HEK293 (cell line): Measurements from ENCODE around the gene MKKS.

Experiments
- GLI4 ChIP-seq: fragments of 450-650 bp; formaldehyde crosslinking; IDR thresholded peaks from 2 replicates; pipeline ENCODE4 v1.5.1; 2016; ENCODE audit warnings: missing biosample characterization, missing genetic modification characterization
- GLIS1 ChIP-seq: fragments of 450-650 bp; formaldehyde crosslinking; IDR thresholded peaks from 2 replicates; pipeline ENCODE4 v1.5.1; 2016; ENCODE audit warnings: missing biosample characterization, missing genetic modification characterization
- SP2 ChIP-seq: fragments of 450-650 bp; formaldehyde crosslinking; IDR thresholded peaks from 2 replicates; pipeline ENCODE4 v1.5.1; 2016; ENCODE audit warnings: missing biosample characterization, missing genetic modification characterization
- ZBTB21 ChIP-seq: fragments of 450-650 bp; formaldehyde crosslinking; IDR thresholded peaks from 2 replicates; pipeline ENCODE4 v1.5.1; 2017; ENCODE audit warnings: missing biosample characterization, missing genetic modification characterization
- ZIC2 ChIP-seq: fragments of 450-650 bp; formaldehyde crosslinking; IDR thresholded peaks from 2 replicates; pipeline ENCODE4 v1.5.1; 2016; ENCODE audit warnings: missing biosample characterization, missing genetic modification characterization
- ZNF292 ChIP-seq: fragments of 450-650 bp; formaldehyde crosslinking; IDR thresholded peaks from 2 replicates; pipeline ENCODE4 v1.5.1; 2016; ENCODE audit warnings: low read depth, missing biosample characterization, missing genetic modification characterization, borderline replicate concordance
- ZNF311 ChIP-seq: fragments of 450-650 bp; formaldehyde crosslinking; IDR thresholded peaks from 2 replicates; pipeline ENCODE4 v1.5.1; 2017; ENCODE audit warnings: missing biosample characterization, missing genetic modification characterization, borderline replicate concordance
- ZNF341 ChIP-seq: fragments of 450-650 bp; formaldehyde crosslinking; IDR thresholded peaks from 2 replicates; pipeline ENCODE4; 2016; ENCODE audit warnings: low read depth, missing biosample characterization, missing genetic modification characterization
- ZNF37A ChIP-seq: fragments of 450-650 bp; IDR thresholded peaks from 2 replicates; pipeline ENCODE4 v1.5.1; 2018; ENCODE audit warnings: missing biosample characterization, missing genetic modification characterization
- ZNF391 ChIP-seq: fragments of 450-650 bp; formaldehyde crosslinking; IDR thresholded peaks from 2 replicates; pipeline ENCODE4 v1.5.1; 2016; ENCODE audit warnings: low read depth, missing biosample characterization, missing genetic modification characterization, borderline replicate concordance
- ZNF530 ChIP-seq: fragments of 450-650 bp; formaldehyde crosslinking; IDR thresholded peaks from 2 replicates; pipeline ENCODE4 v1.5.1; 2016; ENCODE audit warnings: low read depth, missing biosample characterization, missing genetic modification characterization
- ZNF621 ChIP-seq: fragments of 450-650 bp; formaldehyde crosslinking; IDR thresholded peaks from 2 replicates; pipeline ENCODE4 v1.5.1; 2017; ENCODE audit warnings: missing biosample characterization, missing genetic modification characterization
- ZNF830 ChIP-seq: fragments of 450-650 bp; IDR thresholded peaks from 2 replicates; pipeline ENCODE4 v1.5.0; 2018; ENCODE audit warnings: missing biosample characterization, missing genetic modification characterization, low read depth, mild to moderate bottlenecking, moderate library complexity
- TF ChIP-seq, protein P1 (sequence below): fragments of 450-650 bp; formaldehyde crosslinking; IDR thresholded peaks from 2 replicates; pipeline ENCODE4 v1.5.1; 2017; ENCODE audit warnings: missing biosample characterization, missing genetic modification characterization
- TF ChIP-seq, protein P2 (sequence below): fragments of 450-650 bp; formaldehyde crosslinking; IDR thresholded peaks from 2 replicates; pipeline ENCODE4 v1.5.1; 2016; ENCODE audit warnings: missing biosample characterization, missing genetic modification characterization
- TF ChIP-seq, protein P3 (sequence below): fragments of 450-650 bp; formaldehyde crosslinking; IDR thresholded peaks from 2 replicates; pipeline ENCODE4 v1.5.1; 2016; ENCODE audit warnings: missing biosample characterization, missing genetic modification characterization
- TF ChIP-seq, protein P4 (sequence below): fragments of 450-650 bp; formaldehyde crosslinking; IDR thresholded peaks from 2 replicates; pipeline ENCODE4 v1.5.0; 2017; ENCODE audit warnings: missing biosample characterization, missing genetic modification characterization, borderline replicate concordance
- TF ChIP-seq, protein P5 (sequence below): fragments of 450-650 bp; formaldehyde crosslinking; IDR thresholded peaks from 2 replicates; pipeline ENCODE4 v1.5.1; 2016; ENCODE audit warnings: missing biosample characterization, missing genetic modification characterization
- TF ChIP-seq, protein P6 (sequence below): fragments of 450-650 bp; formaldehyde crosslinking; IDR thresholded peaks from 2 replicates; pipeline ENCODE4 v1.5.1; 2016; ENCODE audit warnings: missing biosample characterization, missing genetic modification characterization
- TF ChIP-seq, protein P7 (sequence below): fragments of 450-650 bp; formaldehyde crosslinking; IDR thresholded peaks from 2 replicates; pipeline ENCODE4 v1.5.1; 2016; ENCODE audit warnings: missing biosample characterization, missing genetic modification characterization

Gene MKKS

DNA sequence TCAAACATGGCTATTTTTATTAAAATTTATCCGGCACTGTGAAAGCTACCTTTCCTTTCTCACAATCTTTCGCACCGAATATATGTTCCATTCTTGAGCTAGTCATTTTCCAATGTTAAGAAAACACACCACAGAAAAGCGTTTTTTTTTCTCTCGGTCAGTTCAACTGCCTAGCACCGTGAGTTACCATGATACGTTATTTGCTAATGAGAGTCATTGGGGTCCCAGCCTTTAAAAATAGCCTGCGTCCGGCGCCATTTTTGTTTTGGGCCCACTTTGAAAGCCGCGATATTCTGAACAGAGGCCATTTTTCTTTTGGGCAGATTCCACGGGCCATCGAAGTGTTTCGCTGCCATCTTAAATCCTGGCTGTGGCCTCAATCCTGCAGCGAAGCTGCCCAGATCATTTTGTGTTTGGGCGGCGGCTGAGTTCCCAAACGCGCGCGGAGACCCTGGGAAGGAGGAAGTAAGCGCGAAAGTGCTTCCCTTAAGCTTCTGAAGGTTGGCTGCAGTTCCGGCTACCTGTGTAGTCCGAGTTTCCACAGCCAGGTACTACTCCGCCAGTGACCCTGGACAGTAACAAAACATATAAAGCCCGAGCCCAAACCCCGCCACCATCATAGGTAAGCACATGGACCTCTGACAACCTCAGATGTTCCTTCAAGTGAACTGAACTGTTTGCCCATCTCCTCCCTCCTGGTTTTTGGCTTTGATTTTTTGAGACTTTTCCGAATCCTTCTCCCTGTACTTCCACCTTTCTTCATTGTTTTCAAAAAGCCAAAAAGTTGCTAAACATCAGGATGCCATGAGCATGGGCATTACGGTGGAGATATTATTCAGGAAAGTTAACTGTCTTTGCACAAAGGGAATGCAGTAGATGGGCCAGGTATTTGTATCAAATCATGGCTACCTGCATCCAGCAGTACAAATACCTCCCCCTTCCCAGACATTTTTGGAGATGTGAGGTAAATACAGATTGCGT lies 1.1 kb upstream of the MKKS start, which contains the start of gene SLX4IP (continued):
- TF ChIP-seq, protein P1, sequence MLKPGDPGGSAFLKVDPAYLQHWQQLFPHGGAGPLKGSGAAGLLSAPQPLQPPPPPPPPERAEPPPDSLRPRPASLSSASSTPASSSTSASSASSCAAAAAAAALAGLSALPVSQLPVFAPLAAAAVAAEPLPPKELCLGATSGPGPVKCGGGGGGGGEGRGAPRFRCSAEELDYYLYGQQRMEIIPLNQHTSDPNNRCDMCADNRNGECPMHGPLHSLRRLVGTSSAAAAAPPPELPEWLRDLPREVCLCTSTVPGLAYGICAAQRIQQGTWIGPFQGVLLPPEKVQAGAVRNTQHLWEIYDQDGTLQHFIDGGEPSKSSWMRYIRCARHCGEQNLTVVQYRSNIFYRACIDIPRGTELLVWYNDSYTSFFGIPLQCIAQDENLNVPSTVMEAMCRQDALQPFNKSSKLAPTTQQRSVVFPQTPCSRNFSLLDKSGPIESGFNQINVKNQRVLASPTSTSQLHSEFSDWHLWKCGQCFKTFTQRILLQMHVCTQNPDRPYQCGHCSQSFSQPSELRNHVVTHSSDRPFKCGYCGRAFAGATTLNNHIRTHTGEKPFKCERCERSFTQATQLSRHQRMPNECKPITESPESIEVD (tag by site-specific recombination): no peak
- no peak for TF ChIP-seq ZNF292
- TF ChIP-seq ZIC2: no peak
- peak; percentile 47; the same call in 1 of the 2 replicates for TF ChIP-seq ZNF341 (tag by site-specific recombination)
- TF ChIP-seq, protein P2, sequence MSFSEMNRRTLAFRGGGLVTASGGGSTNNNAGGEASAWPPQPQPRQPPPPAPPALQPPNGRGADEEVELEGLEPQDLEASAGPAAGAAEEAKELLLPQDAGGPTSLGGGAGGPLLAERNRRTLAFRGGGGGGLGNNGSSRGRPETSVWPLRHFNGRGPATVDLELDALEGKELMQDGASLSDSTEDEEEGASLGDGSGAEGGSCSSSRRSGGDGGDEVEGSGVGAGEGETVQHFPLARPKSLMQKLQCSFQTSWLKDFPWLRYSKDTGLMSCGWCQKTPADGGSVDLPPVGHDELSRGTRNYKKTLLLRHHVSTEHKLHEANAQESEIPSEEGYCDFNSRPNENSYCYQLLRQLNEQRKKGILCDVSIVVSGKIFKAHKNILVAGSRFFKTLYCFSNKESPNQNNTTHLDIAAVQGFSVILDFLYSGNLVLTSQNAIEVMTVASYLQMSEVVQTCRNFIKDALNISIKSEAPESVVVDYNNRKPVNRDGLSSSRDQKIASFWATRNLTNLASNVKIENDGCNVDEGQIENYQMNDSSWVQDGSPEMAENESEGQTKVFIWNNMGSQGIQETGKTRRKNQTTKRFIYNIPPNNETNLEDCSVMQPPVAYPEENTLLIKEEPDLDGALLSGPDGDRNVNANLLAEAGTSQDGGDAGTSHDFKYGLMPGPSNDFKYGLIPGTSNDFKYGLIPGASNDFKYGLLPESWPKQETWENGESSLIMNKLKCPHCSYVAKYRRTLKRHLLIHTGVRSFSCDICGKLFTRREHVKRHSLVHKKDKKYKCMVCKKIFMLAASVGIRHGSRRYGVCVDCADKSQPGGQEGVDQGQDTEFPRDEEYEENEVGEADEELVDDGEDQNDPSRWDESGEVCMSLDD (tag by site-specific recombination): no peak
- TF ChIP-seq ZNF530 (tag by site-specific recombination): no peak
- TF ChIP-seq ZNF311 (tag by site-specific recombination): no peak
- TF ChIP-seq, protein P3, sequence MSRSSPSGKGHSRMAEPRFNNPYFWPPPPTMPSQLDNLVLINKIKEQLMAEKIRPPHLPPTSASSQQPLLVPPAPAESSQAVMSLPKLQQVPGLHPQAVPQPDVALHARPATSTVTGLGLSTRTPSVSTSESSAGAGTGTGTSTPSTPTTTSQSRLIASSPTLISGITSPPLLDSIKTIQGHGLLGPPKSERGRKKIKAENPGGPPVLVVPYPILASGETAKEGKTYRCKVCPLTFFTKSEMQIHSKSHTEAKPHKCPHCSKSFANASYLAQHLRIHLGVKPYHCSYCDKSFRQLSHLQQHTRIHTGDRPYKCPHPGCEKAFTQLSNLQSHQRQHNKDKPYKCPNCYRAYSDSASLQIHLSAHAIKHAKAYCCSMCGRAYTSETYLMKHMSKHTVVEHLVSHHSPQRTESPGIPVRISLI: no peak
- TF ChIP-seq ZNF391: no peak
- peak; percentile 36 for TF ChIP-seq SP2 (tag by site-specific recombination)
- TF ChIP-seq, protein P4, sequence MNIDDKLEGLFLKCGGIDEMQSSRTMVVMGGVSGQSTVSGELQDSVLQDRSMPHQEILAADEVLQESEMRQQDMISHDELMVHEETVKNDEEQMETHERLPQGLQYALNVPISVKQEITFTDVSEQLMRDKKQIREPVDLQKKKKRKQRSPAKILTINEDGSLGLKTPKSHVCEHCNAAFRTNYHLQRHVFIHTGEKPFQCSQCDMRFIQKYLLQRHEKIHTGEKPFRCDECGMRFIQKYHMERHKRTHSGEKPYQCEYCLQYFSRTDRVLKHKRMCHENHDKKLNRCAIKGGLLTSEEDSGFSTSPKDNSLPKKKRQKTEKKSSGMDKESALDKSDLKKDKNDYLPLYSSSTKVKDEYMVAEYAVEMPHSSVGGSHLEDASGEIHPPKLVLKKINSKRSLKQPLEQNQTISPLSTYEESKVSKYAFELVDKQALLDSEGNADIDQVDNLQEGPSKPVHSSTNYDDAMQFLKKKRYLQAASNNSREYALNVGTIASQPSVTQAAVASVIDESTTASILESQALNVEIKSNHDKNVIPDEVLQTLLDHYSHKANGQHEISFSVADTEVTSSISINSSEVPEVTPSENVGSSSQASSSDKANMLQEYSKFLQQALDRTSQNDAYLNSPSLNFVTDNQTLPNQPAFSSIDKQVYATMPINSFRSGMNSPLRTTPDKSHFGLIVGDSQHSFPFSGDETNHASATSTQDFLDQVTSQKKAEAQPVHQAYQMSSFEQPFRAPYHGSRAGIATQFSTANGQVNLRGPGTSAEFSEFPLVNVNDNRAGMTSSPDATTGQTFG: no peak
- no peak for TF ChIP-seq ZBTB21 (tag by site-specific recombination)
- TF ChIP-seq, protein P5, sequence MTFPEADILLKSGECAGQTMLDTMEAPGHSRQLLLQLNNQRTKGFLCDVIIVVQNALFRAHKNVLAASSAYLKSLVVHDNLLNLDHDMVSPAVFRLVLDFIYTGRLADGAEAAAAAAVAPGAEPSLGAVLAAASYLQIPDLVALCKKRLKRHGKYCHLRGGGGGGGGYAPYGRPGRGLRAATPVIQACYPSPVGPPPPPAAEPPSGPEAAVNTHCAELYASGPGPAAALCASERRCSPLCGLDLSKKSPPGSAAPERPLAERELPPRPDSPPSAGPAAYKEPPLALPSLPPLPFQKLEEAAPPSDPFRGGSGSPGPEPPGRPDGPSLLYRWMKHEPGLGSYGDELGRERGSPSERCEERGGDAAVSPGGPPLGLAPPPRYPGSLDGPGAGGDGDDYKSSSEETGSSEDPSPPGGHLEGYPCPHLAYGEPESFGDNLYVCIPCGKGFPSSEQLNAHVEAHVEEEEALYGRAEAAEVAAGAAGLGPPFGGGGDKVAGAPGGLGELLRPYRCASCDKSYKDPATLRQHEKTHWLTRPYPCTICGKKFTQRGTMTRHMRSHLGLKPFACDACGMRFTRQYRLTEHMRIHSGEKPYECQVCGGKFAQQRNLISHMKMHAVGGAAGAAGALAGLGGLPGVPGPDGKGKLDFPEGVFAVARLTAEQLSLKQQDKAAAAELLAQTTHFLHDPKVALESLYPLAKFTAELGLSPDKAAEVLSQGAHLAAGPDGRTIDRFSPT (tag by site-specific recombination): no peak
- TF ChIP-seq, protein P6, sequence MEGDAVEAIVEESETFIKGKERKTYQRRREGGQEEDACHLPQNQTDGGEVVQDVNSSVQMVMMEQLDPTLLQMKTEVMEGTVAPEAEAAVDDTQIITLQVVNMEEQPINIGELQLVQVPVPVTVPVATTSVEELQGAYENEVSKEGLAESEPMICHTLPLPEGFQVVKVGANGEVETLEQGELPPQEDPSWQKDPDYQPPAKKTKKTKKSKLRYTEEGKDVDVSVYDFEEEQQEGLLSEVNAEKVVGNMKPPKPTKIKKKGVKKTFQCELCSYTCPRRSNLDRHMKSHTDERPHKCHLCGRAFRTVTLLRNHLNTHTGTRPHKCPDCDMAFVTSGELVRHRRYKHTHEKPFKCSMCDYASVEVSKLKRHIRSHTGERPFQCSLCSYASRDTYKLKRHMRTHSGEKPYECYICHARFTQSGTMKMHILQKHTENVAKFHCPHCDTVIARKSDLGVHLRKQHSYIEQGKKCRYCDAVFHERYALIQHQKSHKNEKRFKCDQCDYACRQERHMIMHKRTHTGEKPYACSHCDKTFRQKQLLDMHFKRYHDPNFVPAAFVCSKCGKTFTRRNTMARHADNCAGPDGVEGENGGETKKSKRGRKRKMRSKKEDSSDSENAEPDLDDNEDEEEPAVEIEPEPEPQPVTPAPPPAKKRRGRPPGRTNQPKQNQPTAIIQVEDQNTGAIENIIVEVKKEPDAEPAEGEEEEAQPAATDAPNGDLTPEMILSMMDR: no peak
- no peak for TF ChIP-seq GLIS1 (tag by site-specific recombination)
- TF ChIP-seq ZNF830 (tag by site-specific recombination): no peak
- no peak for TF ChIP-seq ZNF37A (tag by site-specific recombination)
- TF ChIP-seq, protein P7, sequence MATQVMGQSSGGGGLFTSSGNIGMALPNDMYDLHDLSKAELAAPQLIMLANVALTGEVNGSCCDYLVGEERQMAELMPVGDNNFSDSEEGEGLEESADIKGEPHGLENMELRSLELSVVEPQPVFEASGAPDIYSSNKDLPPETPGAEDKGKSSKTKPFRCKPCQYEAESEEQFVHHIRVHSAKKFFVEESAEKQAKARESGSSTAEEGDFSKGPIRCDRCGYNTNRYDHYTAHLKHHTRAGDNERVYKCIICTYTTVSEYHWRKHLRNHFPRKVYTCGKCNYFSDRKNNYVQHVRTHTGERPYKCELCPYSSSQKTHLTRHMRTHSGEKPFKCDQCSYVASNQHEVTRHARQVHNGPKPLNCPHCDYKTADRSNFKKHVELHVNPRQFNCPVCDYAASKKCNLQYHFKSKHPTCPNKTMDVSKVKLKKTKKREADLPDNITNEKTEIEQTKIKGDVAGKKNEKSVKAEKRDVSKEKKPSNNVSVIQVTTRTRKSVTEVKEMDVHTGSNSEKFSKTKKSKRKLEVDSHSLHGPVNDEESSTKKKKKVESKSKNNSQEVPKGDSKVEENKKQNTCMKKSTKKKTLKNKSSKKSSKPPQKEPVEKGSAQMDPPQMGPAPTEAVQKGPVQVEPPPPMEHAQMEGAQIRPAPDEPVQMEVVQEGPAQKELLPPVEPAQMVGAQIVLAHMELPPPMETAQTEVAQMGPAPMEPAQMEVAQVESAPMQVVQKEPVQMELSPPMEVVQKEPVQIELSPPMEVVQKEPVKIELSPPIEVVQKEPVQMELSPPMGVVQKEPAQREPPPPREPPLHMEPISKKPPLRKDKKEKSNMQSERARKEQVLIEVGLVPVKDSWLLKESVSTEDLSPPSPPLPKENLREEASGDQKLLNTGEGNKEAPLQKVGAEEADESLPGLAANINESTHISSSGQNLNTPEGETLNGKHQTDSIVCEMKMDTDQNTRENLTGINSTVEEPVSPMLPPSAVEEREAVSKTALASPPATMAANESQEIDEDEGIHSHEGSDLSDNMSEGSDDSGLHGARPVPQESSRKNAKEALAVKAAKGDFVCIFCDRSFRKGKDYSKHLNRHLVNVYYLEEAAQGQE: no peak
- no peak for TF ChIP-seq ZNF621 (tag by site-specific recombination)
- no peak for TF ChIP-seq GLI4 (tag by site-specific recombination)
